ENCODE data around the gene ADSS1.

DNA sequence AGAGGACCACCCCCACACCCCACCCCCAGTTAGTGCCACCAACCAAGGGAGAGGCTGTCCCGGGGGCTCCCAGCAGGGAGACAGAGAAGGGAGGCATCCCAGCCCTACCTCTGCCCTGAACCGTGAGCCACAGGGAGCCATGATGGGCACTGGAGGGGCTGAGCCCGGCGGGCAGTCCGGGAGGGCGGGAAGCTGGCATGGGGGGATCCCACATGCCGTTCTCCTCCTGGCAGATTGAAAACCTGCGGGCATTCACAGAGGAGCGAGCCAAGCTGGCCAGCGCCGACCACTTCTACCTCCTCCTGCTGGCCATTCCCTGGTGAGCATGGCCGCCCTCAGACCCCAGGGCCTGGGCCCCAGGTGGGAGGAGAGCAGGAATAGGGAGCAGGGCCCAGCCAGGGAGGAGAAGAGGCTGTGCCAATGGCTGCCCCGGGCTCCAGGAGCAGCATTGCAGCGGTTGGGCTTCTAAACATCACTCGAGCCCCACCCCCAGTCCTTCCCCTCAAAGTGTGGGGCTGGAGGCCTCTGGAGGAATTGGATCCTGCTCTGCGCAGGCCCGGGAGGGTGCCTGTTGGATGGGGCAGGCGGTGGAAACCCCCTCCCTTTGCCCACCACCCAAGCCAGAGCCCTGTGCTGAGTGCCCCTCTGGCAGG is 14.5 kb upstream of the ADSS1 start:
- TF ChIP-seq POLR2AphosphoS5 (IDR thresholded peaks at IDR 0.05; ENCODE audit: borderline replicate concordance, low read depth, low read length) (no peak), EZH2 (IDR thresholded peaks at IDR 0.05) (no peak), FOXP2 (optimal IDR thresholded peaks at IDR 0.05; ENCODE audit: control extremely low read depth, extremely low read length, insufficient read depth) (no peak)

Measured in SK-N-MC (cell line).